NCI-H1436 (cell line): ENCODE measurements around the gene DDI2.
"Not testable (repeated sequence)": the region's sequence is repeated elsewhere in the genome, so short reads cannot be mapped to it uniquely, and the experiment has no call there.

ENCODE experiments used
- DNase-seq: peaks from one replicate; lab custom pipeline; 2025; lab: John Stamatoyannopoulos, UW

The DDI2 gene

DNA sequence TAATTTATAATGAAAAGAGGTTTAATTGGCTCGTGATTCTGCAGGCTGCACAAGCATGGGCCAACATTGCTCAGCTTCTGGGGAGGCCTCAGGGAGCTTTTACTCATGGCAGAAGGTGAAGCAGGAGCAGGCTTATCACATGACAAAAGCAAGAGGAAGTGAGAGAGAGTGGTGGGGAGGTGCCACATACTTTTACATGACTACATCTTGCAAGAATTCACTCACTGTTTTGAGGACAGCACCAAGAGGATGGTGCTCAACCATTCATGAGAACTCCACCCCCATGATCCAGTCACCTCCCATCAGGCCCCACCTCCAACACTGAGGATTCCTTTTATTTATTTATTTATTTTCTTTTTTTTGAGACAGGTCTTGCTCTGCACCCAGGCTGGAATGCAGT is 61.3 kb downstream of the DDI2 start:
- no peak for DNase-seq

DNA sequence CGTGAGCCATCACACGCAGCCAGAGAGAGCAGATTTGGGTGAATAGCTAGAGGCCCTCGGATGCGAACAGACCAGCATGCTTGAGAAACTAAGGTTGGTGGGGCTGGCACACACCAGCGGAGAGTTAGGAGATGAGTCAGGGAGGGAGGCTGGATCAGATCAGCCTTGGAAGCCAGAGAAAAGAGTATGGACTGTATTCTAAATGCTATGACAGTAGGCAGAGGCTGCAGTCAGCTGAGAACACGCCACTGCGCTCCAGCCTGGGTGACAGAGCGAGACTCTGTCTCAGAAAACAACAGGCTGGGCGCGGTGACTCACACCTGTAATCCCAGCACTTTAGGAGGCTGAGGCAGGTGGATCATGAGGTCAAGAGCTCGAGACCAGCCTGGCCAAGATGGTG is 62.9 kb downstream of the DDI2 start:
- DNase-seq: no peak

DNA sequence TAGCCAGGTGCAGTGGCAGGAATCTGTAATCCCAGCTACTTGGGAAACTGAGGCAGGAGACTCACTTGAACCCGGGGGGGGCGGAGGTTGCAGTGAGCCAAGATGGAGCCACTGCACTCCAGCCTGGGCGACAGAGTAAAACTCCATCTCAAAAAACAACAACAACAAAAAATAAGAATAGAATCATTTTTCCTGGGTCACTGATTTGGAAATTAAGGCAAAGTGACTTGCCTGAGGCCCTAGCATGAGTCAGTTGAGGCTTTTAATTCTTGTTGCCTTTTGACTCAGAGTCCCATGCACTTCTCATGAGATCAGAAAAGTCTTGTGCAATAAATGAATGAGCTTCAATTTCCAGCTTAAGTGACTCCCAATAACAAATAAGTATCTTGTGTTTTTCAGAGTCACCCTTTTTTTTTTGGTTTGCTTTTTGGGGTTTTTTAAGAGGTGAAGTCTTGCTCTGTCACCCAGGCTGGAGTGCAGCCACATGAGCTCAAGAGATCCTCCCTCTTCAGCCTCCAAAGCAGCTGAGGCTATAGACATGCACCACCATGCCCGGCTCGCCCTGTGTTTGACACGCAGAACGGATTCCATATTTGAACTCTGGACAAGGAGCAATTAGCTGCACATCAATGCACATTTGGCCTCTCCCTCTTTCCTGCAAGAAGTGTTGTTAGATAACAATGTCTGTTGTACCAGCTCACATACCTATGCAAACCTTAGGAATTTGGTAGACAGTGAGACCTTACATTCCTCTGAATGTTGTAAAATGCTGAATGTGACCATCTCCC is 63.5 kb downstream of the DDI2 start:
- no peak for DNase-seq

DNA sequence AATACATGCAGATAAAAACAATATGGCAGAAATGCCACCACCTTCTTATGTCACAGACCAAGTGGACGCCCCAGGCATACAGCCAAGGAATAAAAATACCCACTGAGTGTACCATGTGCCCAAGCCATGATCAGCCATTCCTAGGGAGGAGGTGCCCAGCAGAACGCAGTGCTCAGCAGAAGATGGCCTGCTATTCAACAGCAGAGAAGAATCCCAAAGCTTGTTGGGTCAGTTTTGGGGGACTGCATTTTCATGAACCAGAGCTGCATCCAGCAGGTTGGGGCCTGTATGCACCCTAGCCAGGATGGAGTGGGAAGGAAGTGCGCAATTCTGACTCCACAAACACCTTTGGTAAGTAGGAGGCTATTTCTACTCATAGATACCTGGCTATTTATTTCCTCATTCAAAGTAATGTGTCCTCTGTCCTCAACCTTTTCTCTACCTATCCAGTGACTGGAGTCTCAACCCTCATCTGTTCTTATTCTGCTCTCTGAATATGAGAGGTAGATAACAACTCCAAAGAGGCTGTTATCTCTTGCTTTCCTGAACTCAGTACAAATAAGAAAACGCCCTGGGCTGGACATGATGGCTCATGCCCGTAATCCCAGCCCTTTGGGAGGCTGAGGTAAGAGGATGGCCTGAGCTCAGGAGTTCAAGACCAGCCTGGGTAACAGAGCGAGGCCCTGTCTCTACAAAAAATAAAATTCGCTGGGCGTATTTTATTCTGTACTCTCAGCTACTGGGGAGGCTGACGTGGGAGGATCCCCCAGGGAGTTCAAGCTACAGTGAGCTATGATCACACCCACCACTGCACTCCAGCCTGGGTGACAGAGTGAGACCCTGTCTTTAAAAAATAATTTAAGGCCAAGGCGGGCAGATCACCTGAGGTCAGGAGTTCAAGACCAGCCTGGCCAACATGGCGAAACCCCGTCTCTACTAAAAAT is 64.4 kb downstream of the DDI2 start:
- no peak for DNase-seq

DNA sequence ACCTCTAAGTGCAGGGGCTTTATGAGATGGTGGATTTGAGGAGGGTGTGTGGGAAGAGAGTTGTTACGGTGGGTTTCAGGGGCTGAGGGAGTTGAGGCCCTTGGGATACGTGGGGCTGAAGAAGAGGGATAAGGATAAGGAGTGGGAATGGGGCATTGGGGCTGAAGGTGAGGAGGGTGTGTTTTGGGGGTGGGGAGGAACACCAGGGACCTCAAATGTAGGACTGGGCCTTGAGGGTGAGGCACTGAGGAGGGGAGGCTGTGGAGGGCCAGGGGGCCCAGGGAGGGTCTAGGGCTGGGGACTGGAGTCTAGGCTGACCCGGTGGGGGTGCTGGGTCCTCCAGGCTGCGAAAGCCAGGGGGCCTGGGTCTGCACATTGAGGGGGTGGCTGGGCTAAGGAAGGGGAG is 65.7 kb downstream of the DDI2 start:
- DNase-seq: no peak

DNA sequence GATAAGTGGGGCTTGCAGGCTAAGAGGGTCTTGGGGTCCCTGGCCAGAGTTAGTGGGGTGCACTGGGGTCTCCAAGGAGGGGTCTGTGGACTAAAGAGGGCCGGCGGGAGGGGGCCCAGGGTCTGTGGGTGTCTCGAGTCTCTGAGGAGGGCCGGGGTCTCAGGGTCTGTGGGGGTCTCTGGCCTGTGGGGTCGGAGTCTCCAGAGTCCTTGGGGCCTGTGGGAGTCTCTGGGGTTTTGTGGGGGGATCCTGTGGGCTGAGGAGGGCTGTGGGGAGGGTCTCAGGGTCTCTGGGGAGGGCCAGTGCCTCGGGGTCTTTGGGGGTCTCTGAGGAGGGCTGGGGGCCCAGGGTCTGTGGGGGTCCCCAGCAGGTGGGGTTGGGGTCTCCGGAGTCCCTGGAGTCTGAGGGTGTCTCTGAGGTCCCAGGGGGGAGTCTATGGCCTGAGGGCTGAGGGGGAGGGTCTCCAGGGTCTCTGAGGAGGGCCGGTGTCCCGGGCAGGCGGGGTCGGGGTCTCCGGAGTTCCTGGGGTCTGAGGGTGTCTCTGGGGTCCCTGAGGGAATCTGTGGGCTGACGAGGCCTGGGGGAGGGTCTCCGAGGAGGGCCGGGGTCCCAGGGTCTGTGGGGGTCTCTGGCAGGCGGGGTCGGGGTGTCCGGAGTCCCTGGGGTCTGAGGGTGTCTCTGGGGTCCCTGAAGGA is 66.2 kb downstream of the DDI2 start:
- no peak for DNase-seq

DNA sequence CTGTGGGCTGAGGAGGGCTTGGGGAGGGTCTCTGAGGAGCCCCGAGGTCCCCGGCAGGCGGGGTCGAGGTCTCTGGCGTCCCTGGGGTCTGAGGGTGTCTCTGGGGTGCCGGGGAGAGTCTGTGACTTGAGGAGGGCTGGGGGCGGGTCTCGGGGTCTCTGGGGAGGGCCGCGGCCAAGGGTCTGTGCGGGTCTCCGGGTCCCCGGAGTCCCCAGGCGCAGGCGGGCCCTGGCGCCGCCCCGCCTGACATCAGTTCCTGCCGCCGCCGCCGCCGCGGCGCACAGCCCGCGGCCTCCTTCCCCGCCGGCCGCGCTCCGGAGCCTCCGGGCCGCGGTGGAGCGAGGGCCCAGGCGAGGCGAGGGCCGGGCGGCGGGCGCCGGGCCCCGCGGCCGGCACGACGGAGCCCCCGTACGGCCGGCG is 66.8 kb downstream of the DDI2 start, which contains the start of gene PLEKHM2:
Gene PLEKHM2 (plus strand): TSS at position 279 of the 420 bp plus-strand sequence. CDS start 239 bp downstream, outside the sequence.
- peak; percentile 18 for DNase-seq

DNA sequence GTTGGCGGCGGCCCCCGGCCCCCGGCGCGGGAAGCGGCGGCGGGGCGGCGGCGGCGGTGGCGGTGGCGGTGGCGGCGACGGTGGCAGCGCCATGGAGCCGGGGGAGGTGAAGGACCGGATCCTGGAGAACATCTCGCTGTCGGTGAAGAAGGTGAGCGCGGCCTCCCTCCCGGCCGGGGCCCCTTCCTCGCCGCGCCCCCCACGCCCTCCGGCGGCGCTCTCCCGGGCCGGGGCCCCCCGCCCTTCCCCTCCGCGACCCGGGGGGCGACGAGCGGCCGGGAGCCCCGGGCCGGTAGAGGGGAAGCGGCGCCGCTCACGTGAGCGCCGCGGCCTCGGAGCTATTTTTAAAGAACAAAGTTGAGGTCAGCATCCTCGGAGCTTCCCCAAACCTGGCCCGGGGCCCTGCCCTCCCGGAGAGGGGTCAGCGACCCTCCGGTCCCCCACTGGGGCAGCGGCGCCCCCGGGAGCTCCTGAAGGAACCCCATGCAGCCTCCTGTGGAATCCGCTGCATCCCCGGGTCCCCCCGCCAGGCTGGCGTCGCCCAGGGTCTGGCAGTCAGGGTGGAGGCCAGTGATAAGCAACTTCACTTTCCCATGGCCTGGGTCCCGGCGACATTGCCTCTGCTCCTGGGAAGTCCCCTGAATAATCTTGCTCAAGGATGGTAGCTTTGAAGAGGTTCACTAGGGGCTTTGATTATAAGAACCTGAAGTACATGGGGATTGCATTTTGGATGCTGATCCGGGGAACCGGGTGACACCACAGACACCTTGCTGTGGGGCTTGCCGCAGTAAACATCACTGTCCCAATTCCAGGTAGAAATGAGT is 67.4 kb downstream of the DDI2 start:
- no peak for DNase-seq

DNA sequence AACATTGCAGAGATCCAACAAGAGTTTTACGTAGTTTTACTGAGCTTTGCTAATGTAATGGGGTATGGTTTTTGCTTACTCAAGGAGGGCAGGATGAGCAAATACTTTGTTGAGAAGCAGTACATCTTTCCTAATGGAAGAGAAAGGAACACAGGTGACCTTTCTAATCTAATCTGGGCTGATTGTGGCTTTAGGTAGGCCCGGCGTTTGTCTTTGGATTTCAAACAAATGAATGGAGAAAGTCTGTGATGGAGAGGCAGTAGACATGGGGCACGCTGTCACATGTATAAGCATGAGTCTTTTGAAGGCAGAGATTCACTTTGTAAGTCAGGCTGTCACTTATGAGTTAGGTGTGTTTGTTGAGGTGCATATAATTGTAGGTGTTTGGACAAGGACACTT is 68.6 kb downstream of the DDI2 start:
- no peak for DNase-seq

DNA sequence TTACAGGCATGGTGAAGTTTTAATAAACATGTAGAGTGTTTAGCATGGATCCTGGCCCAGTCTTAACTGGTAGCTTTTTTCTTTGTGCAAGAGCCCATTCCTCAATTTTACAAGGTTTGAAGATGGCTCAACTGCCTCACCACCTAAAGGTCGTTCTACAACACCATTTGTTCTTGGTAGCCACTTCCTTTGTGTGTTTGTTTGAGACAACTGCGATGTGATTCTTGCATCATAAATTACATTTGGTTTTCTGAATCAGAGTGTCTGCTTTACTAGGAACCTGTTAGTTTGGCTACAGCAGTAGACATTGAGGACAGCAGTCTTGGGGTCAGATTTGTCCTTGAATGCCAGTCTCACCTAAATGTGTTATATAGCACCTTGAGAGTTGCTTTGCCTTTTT is 70.2 kb downstream of the DDI2 start:
- no peak for DNase-seq

DNA sequence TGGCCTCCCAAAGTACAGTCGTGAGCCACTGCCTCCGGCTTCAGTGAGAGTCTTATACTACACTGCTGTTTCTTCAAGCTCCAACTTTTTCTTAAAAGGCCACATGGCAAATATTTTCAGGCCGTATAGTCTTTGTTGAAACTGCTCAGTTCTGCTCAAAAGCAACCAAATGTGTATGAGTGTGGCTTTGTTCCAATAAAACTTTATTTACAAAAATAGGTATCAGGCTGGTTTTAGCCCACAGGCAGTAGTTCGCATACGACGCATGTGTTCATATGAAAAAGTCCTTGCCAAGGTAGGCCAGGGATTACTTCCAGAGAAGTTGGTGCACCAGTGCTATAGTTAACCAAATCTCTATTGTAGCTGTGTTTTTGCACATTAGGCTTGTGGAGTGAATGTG is 73.1 kb downstream of the DDI2 start:
- DNase-seq: no peak

DNA sequence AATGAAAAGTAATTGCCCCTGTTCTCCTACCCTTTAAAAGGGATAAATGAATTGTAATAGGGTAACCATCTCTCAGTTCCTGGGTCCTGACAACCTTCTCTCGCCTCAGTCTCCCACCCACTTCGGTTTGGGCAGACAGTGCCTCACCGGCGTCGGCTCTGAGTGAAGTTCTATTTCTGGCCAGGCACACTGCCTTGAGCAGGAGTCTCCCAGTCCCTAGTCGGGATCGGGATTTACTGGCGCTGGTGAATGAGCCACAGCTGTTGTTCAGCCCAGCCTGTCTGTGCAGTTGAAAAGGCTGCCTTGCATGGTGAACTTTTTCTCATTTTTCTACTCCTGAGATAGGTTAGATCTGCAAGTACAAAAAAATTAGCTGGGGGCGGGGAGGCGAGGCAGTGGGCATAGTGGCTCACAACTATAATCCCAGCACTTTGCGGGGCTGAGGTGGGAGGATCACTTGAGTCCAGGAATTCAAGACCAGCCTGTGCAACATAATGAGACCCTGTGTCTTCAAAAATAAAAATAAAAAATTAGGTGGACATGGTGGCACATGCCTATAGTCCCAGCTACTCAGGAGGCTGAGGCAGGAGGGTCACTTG is 74.3 kb downstream of the DDI2 start:
- no peak for DNase-seq

DNA sequence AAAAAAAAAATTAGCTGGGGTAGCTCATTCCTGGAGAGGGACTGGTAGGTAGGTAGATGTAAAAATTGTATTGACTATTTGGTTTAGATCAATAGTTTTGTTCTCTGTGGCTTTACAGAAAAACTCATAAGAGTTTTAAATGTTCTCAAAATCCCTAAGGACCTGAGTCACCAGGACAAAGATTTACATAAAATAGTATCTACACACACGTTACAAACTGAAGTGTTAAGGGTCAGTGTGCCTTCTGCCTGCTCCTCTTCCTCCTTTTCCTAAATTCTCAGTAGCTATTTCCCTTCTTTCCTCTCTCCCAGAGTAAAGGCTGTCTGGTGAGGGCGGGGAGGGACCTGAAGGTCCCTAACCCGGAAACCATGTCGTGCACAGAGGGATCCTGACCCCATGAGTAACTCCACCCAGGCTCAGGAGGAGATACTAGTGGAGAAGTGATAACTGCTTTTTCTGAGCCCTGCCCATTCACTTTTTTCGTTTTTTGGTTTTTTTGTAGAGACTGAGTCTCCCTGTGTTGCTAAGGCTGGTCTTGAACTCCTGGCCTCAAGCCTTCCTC is 74.9 kb downstream of the DDI2 start:
- no peak for DNase-seq

DNA sequence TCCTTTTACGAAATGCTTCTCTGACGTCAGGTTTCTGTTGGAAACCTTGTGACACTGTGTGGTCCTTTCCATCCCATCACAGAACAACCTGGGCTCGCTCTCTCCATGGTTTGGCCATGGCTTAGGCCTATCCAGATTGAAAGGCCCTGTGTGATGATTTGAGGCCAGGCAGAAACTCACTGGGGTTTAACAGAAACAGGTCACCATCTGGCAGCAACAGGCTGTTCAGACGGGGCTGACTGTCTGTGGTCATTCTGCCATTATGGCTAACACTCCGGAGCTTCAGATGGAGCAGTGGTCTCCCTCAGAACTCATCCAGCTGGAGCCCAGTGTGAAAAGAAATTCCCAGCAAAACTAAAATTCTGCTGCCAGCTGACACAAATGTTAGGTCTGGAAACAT is 76.1 kb downstream of the DDI2 start:
- no peak for DNase-seq

DNA sequence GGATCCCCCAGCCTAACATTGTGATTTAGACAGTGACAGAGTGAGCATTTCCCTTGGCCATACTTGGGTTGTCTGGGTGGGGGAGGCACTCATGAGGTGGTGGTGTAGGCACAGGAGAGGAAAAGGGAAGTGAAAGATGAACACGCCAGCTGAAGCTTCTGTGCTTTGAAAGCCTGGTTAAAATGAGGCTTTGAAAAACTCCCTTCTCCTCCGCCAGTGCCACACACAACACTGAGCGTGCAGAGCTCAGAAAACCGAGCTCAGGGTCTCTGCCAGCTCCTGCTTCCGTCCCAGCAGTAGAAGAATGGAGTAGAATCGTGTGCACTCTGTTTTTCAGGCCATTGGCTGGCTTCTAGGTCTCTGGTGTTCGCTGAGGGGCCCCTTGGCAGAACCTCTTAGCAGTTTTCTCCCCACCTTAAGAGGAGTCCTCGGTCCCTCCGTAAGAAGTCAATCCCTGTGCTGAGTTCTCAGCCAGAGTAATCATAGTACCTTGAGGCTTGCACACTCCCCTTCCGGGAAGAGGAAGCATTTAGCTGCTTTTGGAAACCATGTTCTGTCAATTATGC is 79.8 kb downstream of the DDI2 start:
- DNase-seq: no peak

DNA sequence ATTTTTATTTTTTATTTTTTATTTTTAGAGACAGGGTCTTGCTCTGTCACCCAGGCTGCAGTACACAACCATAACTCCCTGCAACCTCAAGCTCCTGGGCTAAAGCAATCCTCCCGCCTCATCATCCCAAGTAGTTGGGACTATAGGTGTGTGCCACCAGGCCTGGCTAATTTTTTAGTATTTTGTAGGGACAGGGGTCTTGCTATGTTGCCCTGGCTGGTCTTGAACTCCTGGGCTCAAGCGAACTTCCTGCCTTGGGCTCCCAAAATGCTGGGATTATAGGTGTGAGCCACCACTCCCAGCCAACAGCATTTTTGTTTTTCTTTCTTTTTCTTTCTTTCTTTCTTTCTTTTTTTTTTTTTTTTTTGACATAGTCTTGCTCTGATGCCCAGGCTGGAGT is 80.9 kb downstream of the DDI2 start:
- no peak for DNase-seq

DNA sequence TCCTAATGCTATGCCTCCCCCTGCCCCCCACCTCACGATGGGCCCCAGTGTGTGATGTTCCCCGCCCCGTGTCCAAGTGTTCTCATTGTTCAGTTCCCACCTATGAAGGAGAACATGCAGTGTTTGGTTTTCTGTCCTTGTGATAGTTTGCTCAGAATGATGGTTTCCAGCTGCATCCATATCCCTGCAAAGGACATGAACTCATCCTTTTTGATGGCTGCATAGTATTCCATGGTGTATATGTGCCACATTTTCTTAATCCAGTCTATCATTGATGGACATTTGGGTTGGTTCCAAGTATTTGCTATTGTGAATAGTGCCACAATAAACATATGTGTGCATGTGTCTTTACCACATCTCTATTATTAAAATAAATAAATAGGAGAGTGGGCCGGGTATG is 82.1 kb downstream of the DDI2 start:
- DNase-seq: not testable (repeated sequence)

DNA sequence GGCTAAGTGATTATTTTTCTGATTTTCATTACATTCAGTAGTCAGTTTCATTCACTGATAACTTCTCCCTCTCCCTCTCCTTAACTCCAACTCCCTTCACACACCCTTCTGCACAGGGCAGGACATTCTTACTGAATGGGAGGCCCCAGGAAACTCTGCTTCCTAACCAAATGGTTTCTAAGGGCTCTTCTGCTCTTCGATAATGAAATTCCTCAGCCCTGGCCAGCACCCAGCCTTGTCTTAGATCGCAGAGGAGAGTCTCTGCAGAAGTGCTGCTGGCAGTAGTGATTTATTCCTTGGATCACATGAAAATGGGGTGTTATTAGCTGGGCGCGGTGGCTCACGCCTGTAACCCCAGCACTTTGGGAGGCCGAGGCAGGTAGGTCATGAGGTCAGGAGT is 83.2 kb downstream of the DDI2 start:
- DNase-seq: no peak

DNA sequence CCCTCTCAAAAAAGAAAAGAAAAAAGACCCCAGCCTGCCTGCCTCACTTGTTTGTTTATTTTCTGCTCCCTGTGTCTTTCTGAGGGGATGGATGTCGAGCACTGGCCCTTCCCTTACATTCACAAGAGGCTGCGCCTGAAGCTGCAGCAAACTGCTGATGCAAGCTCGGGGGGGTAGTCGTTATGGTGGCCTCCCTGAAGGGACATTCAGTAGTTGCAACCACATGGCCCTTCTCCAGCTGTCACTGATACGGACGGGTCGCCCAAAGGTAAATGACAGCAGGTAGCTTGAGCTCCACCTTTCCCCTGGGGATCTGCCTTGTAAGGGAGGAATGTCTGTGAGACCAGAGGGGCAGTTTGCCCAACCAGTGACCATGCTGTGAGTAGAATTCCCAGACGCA is 84.5 kb downstream of the DDI2 start:
- no peak for DNase-seq

DNA sequence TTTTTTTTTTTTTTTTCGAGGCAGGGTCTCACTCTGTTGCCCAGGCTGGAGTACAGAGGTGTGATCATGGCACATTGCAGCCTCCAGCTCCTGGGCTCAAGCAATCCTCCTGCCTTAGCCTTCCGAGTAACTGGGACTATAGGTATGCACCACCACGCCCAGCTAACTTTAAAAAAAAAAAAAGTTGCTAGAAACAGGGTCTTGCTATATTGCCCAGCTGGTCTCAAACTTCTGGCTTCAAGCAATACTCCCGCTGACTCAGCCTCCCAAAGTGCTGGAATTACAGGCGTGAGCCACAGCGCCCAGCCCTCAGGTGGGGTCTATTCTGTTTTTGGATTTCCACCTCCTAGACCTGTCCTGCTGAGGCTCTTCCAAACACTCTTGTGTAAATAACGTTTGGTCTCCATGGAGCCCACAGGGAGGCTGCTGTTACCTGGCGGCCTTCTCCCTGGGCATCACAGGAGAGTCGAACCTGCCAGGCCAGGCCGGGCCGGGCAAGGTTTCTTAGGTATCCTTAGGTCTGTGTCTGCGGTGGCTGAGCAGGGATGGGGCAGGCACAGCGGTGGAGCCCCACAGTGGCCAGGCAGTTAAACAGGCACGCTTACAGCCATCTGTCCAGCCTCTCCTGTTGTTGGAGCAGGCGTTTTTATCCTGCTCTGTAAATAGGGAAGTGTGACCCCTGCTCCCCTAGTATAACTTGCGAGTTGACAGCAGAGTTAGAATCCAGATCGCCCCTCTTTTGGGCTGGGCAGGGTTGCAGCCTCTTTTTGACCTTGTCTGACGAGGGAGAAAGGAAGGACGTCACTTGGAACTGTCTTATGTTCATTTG is 85.7 kb downstream of the DDI2 start:
- no peak for DNase-seq
